Measurements from ENCODE around the gene HDAC10. TPM values are rescaled to one million over a fixed set of nuclear protein-coding genes. Genes with fewer than 3 reads are reported as not detected.

Gene HDAC10
- total RNA-seq, 4 donors from 2014 or later: 66.8 to 618 (median 142) TPM

DNA sequence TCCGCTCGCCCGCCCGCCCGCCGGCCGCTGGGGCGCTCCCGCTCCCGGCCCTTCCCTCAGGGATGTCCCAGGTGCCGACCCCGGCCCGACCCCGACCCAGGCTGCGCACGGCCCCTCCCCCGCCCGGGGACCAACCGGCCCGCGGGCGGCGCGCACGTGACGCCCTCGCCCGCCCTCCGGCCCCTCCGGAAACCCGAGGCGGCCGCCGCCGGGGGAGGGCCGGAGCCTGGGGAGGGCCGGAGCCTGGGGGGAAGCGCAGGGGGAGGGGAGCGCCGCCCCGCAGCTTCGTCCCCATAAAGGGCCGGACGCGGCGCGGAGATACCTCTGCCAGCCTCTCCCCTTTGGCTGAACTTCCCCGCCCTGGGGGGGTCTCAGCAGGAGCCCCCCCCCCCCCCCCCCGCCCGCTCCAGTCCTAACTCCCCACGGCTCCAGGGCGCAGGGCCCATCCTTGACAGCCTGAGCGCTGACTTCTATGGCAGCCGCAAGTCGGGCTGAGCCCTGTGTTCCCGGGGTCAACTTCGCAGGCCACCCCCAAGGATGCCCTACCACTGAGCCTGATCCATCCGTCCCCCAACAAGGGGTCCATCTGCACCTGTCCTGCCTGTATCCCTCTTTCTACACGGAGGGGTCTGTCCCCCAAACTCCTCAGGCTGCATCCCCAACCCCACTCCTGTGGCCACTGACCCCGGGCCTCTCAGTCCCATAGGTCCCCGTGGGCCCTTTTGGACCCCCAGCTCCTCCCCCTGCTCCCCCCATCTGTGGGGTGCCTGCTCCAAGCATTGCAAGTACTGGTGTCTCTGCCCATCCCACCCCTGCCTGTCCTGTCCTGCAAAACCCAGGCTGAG is 10.8 kb upstream of the HDAC10 start, which contains the start of gene MAPK12:
Gene MAPK12, minus strand, starts transcription at position 69 of the 845 bp plus-strand sequence. CDS start 174 bp downstream, outside the sequence.
- in situ Hi-C loops (cut with MboI; ENCODE audit: low pct_ligation_motif_present in 1 of 4, low pct_unique_long_range_greater_than_20kb in 1 of 4, low sequenced_read_pairs in 3 of 4) (loop anchor here in 1 of 4 donors (10.0 kb wide), 1 partner anchor 233 kb away; no protein-coding TSS in a partner anchor), intact Hi-C loops (cut with DNase I; ENCODE audit: low total_unique reads) (no loop called here)
- DNase-seq: no peak
- H3K36me3 ChIP-seq: no peaks in the 10 kb centered on the region
- peaks cover 70% of the 10 kb centered on the region for H3K27me3 ChIP-seq
- peak within 1 kb of the TSS; percentile 4 to 52 (median 24) for H3K4me3 ChIP-seq
- H3K4me1 ChIP-seq: peaks cover 0 to 18% (median 11%) of the 10 kb centered on the region in 4 donors
- no peak for TF ChIP-seq CTCF (IDR thresholded peaks at IDR 0.05)
- TF ChIP-seq POLR2AphosphoS5 (IDR thresholded peaks at IDR 0.05): no peak
- TF ChIP-seq POLR2A (IDR thresholded peaks at IDR 0.05): no peak
- TF ChIP-seq EP300 (IDR thresholded peaks at IDR 0.05; ENCODE audit: low read depth): no peak
- 15 to 18% methylated on average over 3 to 10 of the region's 61 CpGs for WGBS, 2 donors (ENCODE audit: low coverage in 1 of 2)
- no peaks in the 10 kb centered on the region for H3K9me3 ChIP-seq
- H3K27ac ChIP-seq: peak within 1 kb of the TSS; percentile 18 to 41 (median 32)

DNA sequence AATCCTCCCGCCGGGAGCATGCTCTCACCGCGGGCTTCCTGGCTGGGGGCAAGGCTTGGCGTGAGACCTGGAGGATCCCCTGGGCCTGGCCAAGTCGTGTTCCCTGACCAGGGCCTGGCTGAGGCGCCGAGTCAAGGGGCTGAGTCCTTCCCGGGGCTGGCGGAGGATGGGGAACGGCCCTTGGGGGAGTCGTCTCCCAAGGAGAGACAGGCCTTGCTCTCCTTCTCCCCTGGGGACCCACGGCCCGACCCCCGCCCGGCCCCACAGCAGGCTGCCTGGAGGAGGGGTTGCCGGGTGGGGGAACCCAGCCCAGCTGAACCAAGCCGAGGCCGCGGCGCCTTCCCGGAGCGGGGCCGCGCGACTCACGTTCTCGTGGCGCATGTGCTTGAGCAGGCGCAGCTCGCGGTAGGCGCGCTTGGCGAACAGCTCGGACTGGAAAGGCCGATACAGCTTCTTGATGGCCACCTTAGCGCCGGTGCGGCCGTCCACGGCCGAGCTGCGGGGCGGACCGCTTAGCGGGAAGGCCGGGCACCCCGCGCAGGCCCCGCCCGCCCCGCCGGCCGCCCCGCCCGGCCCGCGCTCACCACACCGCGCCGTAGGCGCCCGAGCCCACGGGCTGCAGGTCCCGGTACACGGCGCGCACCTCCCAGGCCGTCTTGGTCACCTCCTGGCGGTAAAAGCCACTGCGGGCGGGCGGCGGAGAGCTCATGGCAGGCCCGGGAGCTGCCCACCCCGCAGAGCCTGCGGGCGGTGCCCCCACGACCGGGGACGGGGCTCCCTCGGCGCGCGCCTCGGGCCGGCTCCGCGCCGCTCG is 9.9 kb upstream of the HDAC10 start:
- in situ Hi-C loops (cut with MboI; ENCODE audit: low pct_ligation_motif_present in 1 of 4, low pct_unique_long_range_greater_than_20kb in 1 of 4, low sequenced_read_pairs in 3 of 4): loop anchor here in 1 of 4 donors (10.0 kb wide), 1 partner anchor 234 kb away; no protein-coding TSS in a partner anchor
- 0% methylated on average over 2 to 13 of the region's 92 CpGs for WGBS, 2 donors (ENCODE audit: low coverage in 1 of 2)
- Histone ChIP-seq H3K36me3 (no peaks in the 10 kb centered on the region), H3K4me1 (peaks cover 0 to 17% (median 11%) of the 10 kb centered on the region in 4 donors), H3K9me3 (no peaks in the 10 kb centered on the region), H3K4me3 (peak overlapping the region; percentile 4 to 52 (median 24)), H3K27me3 (peaks cover 70% of the 10 kb centered on the region), H3K27ac (peak overlapping the region; percentile 18 to 41 (median 32))
- intact Hi-C loops (cut with DNase I; ENCODE audit: low total_unique reads): no loop called here
- no peak for TF ChIP-seq CTCF (IDR thresholded peaks at IDR 0.05)
- no peak for TF ChIP-seq POLR2A (IDR thresholded peaks at IDR 0.05)
- no peak for TF ChIP-seq POLR2AphosphoS5 (IDR thresholded peaks at IDR 0.05)
- TF ChIP-seq EP300 (IDR thresholded peaks at IDR 0.05; ENCODE audit: low read depth): no peak
- DNase-seq: no peak

DNA sequence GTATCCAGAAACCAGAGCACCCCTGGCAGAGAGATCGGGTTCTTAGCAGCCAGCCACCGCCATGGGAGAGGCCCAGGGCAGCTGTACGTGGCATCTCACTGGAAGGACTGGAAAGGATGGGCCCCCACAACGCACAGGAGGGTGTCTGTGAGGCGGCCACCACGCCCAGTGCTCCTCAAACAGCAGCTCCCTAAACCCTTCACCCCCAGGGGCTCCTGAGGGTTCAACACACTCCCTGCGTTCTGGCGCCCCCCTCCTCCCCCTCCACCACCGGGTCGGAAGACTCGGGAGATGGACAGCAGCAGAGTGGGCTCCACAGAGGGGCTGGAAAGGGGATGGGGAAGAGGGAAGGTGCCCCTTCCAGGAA is 9.4 kb upstream of the HDAC10 start:
- TF ChIP-seq POLR2A (IDR thresholded peaks at IDR 0.05) (no peak), EP300 (IDR thresholded peaks at IDR 0.05; ENCODE audit: low read depth) (no peak), POLR2AphosphoS5 (IDR thresholded peaks at IDR 0.05) (no peak), CTCF (IDR thresholded peaks at IDR 0.05) (no peak)
- intact Hi-C loops (cut with DNase I; ENCODE audit: low total_unique reads): no loop called here

More for the DNA sequence above, 9.4 kb upstream of the HDAC10 start:
- H3K4me1 ChIP-seq: peaks cover 0 to 17% (median 11%) of the 10 kb centered on the region in 4 donors
- WGBS, 2 donors (ENCODE audit: low coverage in 1 of 2): 27% methylated on average over 10 of the region's 11 CpGs; no CpG with 5 or more reads in 1 of the 2 donors
- H3K27ac ChIP-seq: peak overlapping the region in 1 of 4 donors; percentile 41
- DNase-seq: no peak
- H3K36me3 ChIP-seq: no peaks in the 10 kb centered on the region
- in situ Hi-C loops (cut with MboI; ENCODE audit: low pct_ligation_motif_present in 1 of 4, low pct_unique_long_range_greater_than_20kb in 1 of 4, low sequenced_read_pairs in 3 of 4): loop anchor here in 1 of 4 donors (10.0 kb wide), 1 partner anchor 234 kb away; no protein-coding TSS in a partner anchor
- H3K9me3 ChIP-seq: no peaks in the 10 kb centered on the region
- peaks cover 70% of the 10 kb centered on the region for H3K27me3 ChIP-seq
- H3K4me3 ChIP-seq: peak overlapping the region in 2 of 4 donors; percentile 31 to 52
